Measurements from ENCODE around the gene PIGW. TPM values are rescaled to one million over a fixed set of nuclear protein-coding genes. Genes with fewer than 3 reads are reported as not detected.

PIGW gene
- total and polyA plus RNA-seq, 9 of the 15 experiments (the other 6 are each of a cell fraction or from before 2014, with no cell fraction given), result 9.5 to 33.9 (median 21.2) TPM

DNA sequence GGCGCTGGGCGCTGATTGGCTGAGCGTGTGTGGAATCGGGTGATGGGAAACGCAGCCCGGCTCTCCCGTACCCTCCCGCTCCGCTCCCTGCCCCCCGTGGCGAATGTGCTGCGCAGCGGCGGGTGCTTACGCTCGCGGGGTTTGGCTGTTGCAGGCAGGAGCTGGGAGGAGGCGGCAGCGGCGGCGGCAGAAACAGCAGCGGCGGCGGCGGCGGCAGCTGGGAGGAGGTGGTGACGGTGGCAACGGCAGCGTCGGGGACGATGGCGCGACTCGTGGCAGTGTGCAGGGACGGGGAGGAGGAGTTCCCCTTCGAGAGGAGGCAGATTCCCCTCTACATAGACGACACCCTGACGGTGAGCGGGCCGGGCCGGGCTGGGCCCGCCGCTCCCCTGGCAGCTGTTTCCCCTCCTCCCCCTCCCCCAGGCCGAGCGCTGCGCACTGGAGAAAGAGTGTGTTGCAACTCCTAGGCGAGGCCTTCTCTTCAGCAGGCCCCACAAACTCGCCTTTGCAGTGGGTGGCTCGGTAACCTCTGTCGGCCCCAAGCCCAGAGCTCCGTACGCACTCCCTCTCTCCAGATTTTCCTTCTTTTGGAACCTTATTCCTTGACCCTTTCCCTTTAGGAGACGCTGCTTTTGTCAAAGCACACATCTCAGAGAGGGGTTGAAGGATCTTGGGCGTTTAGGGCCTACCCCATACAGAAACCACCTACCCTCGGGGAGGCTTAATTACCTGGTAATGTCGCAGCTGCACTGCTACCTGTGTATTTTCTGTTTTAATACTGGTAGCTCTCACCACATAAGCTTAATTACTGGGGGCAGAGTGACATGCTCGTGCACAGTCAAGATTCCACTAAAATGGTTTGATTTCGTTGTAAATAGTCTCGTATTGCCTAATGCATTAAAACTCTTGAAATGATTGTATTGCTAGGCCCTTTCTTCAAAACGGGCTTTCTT lies 11.0 kb downstream of the PIGW start (continued):
- TF ChIP-seq MITF (IDR thresholded peaks at IDR 0.05), result 0 out of 2 replicates have a peak, but pooled peaks have one; percentile 26
- TF ChIP-seq ARNT (IDR thresholded peaks at IDR 0.05), result no peak
- peak; percentile 92 for TF ChIP-seq ZZZ3 (IDR thresholded peaks at IDR 0.05)
- TF ChIP-seq SIX5 (IDR thresholded peaks at IDR 0.05; ENCODE audit: borderline replicate concordance in 1 of 2, insufficient read depth in 1 of 2, low read depth in 1 of 2, low read length in 2 of 2), result peak; percentile 38 to 40; a peak in 2 of 4 replicates
- TF ChIP-seq ARID4B (CRISPR knock-in tag; IDR thresholded peaks at IDR 0.05), result peak; percentile 70; the same call in 1 of the 2 replicates
- peak; percentile 29; the same call in 1 of the 2 replicates for TF ChIP-seq NFE2 (IDR thresholded peaks at IDR 0.05; ENCODE audit: low read depth)
- 0 out of 2 replicates have a peak, but pooled peaks have one; percentile 30 for TF ChIP-seq PHB (CRISPR knock-in tag; IDR thresholded peaks at IDR 0.05)
- TF ChIP-seq ZNF408 (CRISPR knock-in tag; IDR thresholded peaks at IDR 0.05; ENCODE audit: low read depth), result no peak
- peak; percentile 92 for TF ChIP-seq RBFOX2 (IDR thresholded peaks at IDR 0.05; ENCODE audit: low read depth, low read length)
- TF ChIP-seq, protein P1, sequence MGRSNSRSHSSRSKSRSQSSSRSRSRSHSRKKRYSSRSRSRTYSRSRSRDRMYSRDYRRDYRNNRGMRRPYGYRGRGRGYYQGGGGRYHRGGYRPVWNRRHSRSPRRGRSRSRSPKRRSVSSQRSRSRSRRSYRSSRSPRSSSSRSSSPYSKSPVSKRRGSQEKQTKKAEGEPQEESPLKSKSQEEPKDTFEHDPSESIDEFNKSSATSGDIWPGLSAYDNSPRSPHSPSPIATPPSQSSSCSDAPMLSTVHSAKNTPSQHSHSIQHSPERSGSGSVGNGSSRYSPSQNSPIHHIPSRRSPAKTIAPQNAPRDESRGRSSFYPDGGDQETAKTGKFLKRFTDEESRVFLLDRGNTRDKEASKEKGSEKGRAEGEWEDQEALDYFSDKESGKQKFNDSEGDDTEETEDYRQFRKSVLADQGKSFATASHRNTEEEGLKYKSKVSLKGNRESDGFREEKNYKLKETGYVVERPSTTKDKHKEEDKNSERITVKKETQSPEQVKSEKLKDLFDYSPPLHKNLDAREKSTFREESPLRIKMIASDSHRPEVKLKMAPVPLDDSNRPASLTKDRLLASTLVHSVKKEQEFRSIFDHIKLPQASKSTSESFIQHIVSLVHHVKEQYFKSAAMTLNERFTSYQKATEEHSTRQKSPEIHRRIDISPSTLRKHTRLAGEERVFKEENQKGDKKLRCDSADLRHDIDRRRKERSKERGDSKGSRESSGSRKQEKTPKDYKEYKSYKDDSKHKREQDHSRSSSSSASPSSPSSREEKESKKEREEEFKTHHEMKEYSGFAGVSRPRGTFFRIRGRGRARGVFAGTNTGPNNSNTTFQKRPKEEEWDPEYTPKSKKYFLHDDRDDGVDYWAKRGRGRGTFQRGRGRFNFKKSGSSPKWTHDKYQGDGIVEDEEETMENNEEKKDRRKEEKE (IDR thresholded peaks at IDR 0.05; ENCODE audit: borderline replicate concordance in 1 of 2, control insufficient read depth in 1 of 2, low read depth in 2 of 2, low read length in 1 of 2), result no peak
- peak; percentile 90 for TF ChIP-seq CREM (IDR thresholded peaks at IDR 0.05; ENCODE audit: low read depth)
- TF ChIP-seq MEIS2 (IDR thresholded peaks at IDR 0.05; ENCODE audit: partially characterized antibody), result no peak
- no peak for TF ChIP-seq ZNF766 (CRISPR knock-in tag; conservative IDR thresholded peaks at IDR 0.05)
- TF ChIP-seq CREBBP (IDR thresholded peaks at IDR 0.05; ENCODE audit: low read depth, low read length), result no peak
- TF ChIP-seq ZNF354B (CRISPR knock-in tag; IDR thresholded peaks at IDR 0.05), result no peak
- TF ChIP-seq ETV1 (tag; conservative IDR thresholded peaks at IDR 0.05; ENCODE audit: low read depth), result no peak
- peak; percentile 55; the same call in 1 of the 2 replicates for TF ChIP-seq ZBTB7A (IDR thresholded peaks at IDR 0.05; ENCODE audit: borderline replicate concordance, control insufficient read depth, low read depth, low read length)
- TF ChIP-seq PHF20 (IDR thresholded peaks at IDR 0.05; ENCODE audit: partially characterized antibody), result peak; percentile 61
